Right renal cortex interstitium (tissue), 3 donors: Measurements from ENCODE around the gene FAM222B. TPM values are rescaled to one million over a fixed set of nuclear protein-coding genes. Genes with fewer than 3 reads are reported as not detected.
A peak's percentile ranks its signal among the peaks of the same experiment; 100 is the strongest.

ENCODE experiments used
- DNase-seq, 3 donors: peaks; one replicate each; pipeline ENCODE4 v3.0.0-alpha.2; 2013; ENCODE audit warnings: low read depth in 3 of 3, low spot score in 2 of 3
- polyA plus RNA-seq, 3 donors: library from polyadenylated mRNA; unstranded; fragments of 120-200 nt; gene quantifications; one replicate each; pipeline ENCODE4 v1.2.1, GENCODE V29; 2013; ENCODE audit not compliant: insufficient read length in 3 of 3

The FAM222B gene
- polyA plus RNA-seq, 3 donors: 19.7 to 20.0 (median 19.9) TPM

DNA sequence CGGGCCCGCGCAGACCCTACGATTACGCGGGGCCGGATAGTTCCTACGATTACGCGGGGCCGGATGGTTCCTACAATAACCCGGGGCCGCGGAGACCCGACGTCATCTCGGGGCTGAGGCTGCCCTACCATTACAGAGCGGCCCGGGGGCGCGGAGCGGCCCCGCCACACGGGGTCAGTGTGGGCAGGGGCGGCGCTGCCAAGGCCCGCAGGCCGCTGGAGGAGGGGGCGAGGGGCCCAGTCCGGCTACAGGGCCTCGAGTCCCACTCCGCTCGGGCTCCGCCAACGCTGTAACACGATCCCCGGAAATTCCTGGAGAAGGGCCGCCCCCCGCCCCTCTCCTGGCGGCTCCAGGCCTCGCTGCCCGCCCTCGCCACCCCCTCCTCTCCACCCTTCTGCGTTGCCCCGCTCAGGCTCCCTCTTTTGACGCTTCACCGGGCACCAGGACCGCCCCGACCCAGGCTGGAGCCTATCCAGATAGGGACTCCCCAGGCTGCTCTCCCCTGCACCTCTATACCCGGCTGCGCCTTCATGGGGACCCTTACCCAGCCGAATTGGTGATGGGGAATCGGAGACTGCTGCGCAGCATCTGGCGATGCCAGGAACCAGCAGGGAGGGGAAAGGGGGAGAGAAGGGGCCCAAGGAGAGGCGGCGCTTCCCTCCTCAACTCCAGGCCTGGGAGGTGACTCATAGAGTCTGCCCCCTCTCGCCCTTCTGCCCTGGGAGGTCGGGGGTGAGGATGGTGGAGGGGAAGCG, 124.8 kb downstream of the FAM222B start, which contains the start of gene RAB34:
Gene RAB34, minus strand, starts transcription at position 291 of the 755 bp plus-strand sequence. CDS start 602 bp downstream, outside the sequence.
- DNase-seq: peak; percentile 71 to 87 (median 82)

DNA sequence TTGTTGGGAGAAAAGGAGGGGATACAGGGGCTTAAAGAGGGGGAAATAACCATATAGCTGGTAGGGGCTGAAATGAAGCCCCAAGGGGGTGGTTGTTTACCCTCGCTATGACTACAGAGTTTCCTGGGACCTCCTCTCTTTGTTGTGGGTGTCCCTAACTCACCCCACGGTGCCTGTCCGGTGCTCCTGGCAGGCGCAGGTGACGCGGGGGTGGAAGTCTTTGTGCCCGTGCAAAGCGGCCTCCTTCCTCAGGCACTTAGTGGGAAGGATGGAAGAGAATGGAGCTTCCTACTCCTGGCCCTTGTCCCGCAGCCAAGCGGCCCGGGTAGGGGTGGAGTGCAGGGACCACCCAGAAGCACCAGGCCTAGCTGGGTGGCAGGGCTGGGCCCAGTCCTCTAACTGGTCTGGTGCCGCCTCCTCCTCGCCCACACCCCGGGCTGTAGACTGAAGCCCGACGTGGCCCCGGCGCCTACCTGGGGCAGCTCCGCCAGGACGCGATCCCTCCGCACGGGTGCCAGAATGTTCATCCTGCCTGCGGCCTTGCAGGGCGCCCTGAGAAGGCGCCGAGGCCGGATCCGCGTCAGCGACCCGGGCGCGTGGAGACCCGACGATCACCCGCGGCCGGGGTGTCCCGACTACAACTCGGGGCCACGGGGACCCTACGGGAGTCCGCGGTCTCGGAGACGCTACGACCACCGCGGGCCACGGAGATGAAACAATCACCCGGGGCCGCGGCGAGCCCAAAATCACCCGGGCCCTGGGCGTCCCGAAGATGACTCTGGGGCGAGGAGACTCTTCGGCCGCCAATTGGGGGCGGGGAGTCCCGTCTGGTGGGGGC, 125.6 kb downstream of the FAM222B start:
- DNase-seq: no peak

DNA sequence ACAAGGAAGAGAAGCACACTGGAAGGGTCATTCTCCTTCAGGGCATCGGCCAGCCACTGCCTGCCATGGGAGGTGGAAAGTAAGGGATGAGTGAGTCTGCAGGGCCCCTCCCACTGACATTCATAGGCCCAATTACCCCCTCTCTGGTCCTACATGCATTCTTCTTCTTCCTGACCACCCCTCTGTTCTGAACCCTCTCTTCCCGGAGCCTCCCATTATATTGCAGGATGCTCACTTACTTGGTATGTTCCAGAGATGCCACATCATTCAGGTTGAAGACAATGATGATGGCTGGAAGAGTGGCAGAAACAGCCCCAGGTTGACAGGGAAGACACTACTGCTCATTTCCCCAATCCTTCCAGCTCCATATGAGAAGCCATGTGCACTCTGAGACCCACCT, 127.4 kb downstream of the FAM222B start:
- no peak for DNase-seq

DNA sequence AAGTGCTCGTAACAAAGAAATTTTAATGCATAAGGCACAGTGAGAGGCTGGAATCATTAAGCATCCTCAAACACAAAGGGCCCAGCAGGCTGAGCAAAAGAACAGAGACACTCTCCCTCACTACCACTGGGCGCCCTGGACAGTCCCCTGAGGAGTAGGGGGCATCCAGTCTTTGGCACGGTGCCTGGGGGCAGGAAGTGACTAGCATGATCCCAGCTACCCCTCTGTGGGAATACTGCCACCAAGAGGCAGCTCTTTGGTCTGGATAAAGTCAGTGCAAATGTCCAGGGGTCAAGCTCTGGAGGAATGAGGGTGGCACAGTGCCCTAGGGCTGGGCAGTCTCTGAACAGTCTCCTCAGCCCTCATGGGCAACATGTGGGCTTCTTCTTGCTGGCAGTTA, 128.3 kb downstream of the FAM222B start:
- DNase-seq: no peak

DNA sequence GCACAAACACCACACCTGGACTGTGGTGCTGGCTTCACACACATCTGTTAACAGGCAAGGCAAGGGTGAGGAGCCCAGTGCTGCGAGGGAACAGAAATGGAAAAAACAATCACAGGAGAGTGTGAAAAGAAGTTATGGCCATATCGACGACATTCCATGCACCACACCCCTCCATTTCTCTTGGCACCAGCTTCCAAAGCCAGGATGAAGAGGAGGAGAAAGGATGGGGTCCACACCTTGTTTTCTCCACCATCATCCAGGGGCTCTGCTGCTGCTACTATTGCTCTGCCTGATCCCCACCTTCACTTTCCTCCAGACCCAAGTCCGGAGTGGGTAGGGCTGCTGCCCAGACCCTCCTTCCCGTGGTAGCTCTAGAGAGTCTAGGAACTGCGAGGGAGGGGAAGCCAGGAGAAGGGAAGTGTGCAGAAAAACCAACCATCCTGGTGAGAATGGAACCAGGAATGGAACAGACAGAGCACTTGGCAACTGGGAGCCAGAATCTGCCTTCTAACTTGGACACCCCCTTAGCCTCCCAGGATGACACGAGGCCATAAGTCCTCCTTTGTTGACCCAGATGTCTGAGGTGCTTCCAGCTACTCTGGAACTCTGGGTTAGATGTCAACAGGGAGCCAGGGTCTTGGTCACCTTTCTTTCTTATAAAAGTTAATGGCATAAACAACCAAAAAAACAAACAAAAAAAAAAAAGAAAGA, 129.7 kb downstream of the FAM222B start:
- DNase-seq: no peak

DNA sequence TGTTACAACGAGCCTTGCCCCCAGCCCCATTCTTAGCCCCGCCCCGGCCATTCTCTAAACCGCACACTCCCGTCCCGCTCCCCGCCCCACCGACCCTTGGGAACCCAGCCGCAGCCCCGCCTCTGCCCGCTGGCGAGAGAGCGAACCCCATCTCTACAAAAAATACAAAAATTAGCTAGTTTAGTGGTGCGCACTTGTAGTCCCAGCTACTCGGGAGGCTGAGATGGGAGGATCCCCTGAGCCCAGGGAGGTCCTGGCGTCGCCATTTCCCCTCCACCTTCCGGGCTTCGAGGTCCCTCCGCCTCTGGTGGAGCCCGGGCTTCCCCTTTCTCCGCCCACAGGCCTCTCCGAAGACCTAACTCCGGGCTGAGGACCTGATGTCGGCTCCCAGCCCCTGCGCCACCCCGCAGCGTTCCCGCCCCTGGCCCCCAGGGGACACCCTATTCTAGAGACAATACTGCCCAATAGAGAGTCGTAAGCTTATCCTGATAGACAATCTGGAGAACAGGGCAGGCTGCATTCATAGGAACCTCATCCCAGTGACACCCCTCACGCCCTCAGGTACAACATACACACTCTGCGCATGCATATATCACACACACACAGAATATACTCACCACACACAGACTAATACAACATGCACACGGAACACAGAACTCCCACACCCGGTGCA, 130.4 kb downstream of the FAM222B start:
- no peak for DNase-seq

DNA sequence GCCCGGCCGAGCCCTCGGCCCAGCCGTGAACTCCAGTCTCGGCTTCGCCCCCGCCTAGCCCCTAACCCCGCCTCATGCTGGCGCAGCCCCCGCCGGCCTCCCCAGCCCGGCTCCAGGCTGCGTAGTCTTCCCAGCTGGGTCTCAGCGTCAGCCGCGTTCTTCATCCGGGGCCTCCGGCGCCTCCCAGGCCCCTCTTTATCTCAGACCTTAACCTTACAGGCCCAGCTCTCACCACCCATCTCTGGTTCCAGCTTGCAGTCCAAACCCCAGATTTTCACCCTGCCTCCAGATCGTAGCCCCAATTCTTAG, 130.9 kb downstream of the FAM222B start, which contains the start of gene PROCA1:
Gene PROCA1, minus strand, starts transcription at position 166 of the 309 bp plus-strand sequence. CDS start 228 bp downstream, outside the sequence.
- no peak for DNase-seq

DNA sequence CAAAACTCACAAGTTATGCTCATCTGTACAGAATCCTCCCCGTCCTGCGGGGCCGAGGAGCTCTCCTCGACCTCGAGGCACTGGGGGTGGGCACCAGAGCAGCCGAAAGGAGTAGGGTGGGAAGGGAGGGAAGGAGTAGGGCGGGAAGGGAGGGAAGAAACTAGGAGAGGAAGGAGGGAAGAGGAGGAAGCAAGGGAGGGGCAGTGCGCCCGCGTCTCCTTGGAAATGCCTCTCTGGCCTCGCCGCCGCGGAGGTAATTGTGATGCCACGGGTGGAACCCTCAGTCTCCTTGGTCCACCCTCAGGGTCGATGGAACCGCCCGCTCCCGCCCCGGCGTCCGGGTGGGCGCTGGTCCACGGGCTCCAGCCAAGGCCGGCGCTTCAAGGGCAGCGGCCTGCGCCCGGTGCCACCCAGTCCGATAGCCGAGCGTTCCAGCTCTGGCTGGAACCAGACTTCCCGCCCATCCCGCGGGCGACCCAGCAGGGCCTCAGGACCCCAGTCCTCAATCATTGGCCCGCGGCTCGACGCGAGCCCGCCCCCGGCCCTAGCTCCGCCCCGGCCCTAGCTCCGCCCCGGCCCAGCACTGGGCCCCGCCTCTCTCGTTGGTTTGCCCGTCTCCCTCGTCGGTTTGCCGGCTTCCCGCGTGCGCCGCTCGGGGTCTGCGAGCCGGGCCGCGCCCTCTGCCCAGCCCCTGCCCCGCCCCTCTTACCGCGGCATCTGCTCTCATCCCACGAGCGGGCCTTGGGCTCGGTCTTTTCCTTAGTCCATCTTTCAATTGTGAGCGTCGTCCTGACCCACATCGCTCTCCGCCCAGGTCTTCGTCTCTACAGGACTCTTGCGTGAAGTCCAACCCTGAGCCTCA, 131.5 kb downstream of the FAM222B start:
- peak; percentile 70 to 85 (median 84) for DNase-seq

DNA sequence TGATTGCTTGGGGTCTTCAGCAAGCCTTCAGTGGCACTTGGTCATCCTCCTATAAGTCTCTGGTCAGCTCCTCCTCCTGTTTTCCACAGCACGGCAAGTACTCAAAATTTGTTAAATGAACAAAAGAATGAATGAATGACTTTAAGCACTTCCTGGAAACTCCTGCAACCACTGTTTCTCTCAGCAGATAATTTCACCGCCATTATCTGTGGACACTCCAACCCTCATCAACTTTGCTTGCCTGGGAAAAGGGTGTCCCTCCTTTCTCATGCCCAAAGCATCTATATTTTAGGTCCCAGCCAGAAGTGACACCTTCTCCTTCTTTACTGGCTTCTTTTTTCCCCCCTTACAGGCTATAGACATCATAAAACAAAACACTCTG, 135.3 kb downstream of the FAM222B start:
- DNase-seq: no peak

DNA sequence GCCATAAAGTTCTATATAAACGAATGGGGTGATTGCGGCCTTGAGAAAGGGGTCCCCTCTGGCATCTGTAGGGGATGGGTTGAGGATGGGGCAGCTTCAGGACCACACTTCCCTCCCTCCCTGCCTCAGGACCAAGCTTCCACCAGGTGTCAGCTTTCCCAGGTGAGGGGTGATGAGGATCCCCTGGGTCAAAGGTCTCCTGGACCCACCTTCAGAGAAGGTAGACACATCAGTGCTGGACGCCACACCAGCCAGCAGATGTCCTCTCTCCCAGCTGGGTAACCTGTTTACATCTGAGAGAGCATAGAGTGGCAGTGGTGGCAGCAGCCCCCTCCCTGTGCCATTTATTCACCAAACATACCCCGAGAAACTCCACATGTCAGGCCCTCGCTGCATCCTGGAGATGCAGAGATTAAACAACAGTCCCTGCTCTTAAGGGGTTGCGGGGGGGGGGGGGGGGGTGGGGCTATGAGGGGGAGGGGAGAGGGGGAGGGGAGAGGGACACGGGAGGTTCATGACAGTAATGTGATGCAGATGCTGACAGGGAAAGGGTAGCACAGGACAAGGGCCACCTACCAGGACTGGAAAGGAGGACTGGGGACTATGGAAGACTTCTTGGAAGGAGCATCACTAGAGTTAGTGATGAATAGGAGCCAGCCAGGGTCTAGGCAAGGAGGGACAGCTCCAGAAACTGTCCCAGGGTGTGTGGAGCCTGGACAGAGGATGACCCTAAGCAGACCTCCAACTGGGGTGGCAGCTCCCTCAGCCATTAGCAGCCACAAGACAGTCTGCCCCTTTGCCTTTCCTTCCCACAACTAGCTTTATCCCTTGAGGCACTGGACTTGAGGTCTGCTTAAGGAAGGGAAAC, 135.9 kb downstream of the FAM222B start:
- DNase-seq: no peak

Other genes starting within 250 kb of the FAM222B start
- gene SPAG5, start 243.8 kb downstream of the FAM222B start, polyA plus RNA-seq: 10 to 100 TPM; 43.3 to 59.4 (median 52.6) TPM
- 1 to 10 TPM; 7.5 to 8.9 (median 8.5) TPM for gene RSKR, start 228.6 kb downstream of the FAM222B start, polyA plus RNA-seq
- gene BLTP2, start 197.6 kb downstream of the FAM222B start, polyA plus RNA-seq: 10 to 100 TPM; 83.8 to 91.6 (median 89.3) TPM
- gene SDF2, start 180.9 kb downstream of the FAM222B start, polyA plus RNA-seq: 10 to 100 TPM; 83.0 to 95.9 (median 90.7) TPM
- 10 to 100 TPM; 67.1 to 73.6 (median 69.9) TPM for gene SUPT6H, start 180.6 kb downstream of the FAM222B start, polyA plus RNA-seq
- 1 to 10 TPM; 4.0 to 6.3 (median 5.2) TPM for gene PROCA1, start 130.9 kb downstream of the FAM222B start, polyA plus RNA-seq
- 100 to 1,000 TPM; 185 to 200 (median 193) TPM for gene RAB34, start 124.9 kb downstream of the FAM222B start, polyA plus RNA-seq
- gene RPL23A, start 122.8 kb downstream of the FAM222B start, polyA plus RNA-seq: 1,000 to 10,000 TPM in 2 of 3 donors, 100 to 1,000 TPM in 1; 935 to 1,015 (median 1,012) TPM
- gene TLCD1, start 116.6 kb downstream of the FAM222B start, polyA plus RNA-seq: 10 to 100 TPM; 17.0 to 21.0 (median 19.4) TPM
- 1 to 10 TPM; 6.3 to 7.9 (median 7.1) TPM for gene NEK8, start 114.0 kb downstream of the FAM222B start, polyA plus RNA-seq
- gene TRAF4, start 98.8 kb downstream of the FAM222B start, polyA plus RNA-seq: 100 to 1,000 TPM in 2 of 3 donors, 10 to 100 TPM in 1; 97.8 to 107 (median 101) TPM
- gene ERAL1, start 12.2 kb upstream of the FAM222B start, polyA plus RNA-seq: 10 to 100 TPM; 60.4 to 70.7 (median 65.0) TPM
- 10 to 100 TPM; 74.4 to 88.0 (median 78.4) TPM for gene FLOT2, start 54.9 kb upstream of the FAM222B start, polyA plus RNA-seq
- gene DHRS13, start 60.3 kb upstream of the FAM222B start, polyA plus RNA-seq: 10 to 100 TPM; 10.1 to 14.0 (median 10.4) TPM
- 10 to 100 TPM; 45.0 to 52.0 (median 46.4) TPM for gene PHF12, start 108.7 kb upstream of the FAM222B start, polyA plus RNA-seq
- gene SEZ6, start 163.2 kb upstream of the FAM222B start, polyA plus RNA-seq: under 1 TPM; 0.11 TPM
- 10 to 100 TPM in 1 of 3 donors, 1 to 10 TPM in 2; 6.5 to 12.7 (median 7.8) TPM for gene PIPOX, start 200.4 kb upstream of the FAM222B start, polyA plus RNA-seq